NCI-H524 (cell line): ENCODE measurements around the gene APOD.

Source experiments
- DNase-seq, 2 experiments: peaks; one replicate each; lab custom pipeline; 2025; lab: John Stamatoyannopoulos, UW

APOD gene

GRCh38 chr3:195587406-195587805 lies 3.7 kb upstream of the APOD start:
- no peak for DNase-seq

DNA sequence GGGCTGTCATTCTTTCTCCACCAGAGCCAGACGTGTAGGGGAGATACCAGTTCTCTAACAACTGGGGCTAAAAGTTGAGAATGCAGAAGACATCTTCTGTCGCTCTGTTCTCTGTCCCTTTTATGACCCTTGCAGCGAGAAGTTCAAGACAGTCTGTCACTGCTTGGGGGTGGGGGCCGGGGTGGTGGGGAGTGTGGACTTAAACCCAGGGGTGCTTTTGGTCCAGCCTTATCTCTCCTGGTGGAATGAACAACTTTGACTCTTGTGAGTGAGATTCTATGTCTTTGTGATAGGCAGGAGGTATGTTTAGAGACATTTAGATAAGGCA lies 767 bp upstream of the APOD start:
- DNase-seq, result no peak

- no peak for DNase-seq
Measured at GRCh38 chr3:195582947-195583346, 793 bp downstream of the APOD start.

- DNase-seq, result no peak
Measured at GRCh38 chr3:195580744-195581443, 2.8 kb downstream of the APOD start.

DNA sequence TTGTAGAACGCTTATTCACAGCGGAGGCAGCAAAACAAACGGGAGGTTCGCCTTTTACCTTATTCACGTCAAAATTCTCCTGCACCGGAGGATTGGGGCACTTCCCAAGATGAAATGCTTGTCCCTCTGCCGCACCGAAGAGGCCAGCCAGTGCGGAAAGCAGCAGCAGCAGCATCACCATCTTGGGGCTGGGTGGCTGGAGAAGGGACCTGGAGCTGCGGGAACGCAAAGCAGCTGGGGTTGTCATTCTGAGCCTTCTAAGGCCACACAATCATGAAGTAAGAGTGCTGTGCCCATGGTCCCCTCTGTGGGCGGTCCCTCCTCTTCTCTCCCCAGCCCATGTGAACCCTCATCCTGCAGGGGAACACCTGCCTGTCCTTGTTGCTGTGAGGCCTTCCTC lies 4.5 kb downstream of the APOD start:
- no peak for DNase-seq

DNA sequence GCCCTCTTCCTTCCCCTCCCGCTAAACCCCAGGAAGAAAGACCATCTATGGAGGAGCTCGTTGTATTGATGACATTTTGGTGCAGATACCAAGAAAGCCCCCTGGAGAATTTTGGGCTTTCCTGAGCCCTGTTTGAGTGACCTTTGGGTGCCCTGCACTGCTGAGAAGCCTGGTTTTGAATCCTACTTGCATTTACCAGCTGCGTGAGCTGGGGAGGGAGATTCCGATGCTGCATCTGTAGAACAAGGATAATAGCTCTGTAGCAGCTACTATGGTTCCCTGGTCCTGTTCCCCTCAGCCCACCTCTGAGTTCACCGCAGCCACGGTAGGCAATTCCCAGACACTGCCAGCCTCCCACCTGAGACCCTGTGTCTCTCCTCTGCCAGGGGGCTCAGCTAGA lies 5.2 kb downstream of the APOD start:
- DNase-seq, result no peak

GRCh38 chr3:195577645-195578177 lies 6.0 kb downstream of the APOD start:
- DNase-seq, result no peak

GRCh38 chr3:195574497-195575304 lies 9.0 kb downstream of the APOD start:
- no peak for DNase-seq

DNA sequence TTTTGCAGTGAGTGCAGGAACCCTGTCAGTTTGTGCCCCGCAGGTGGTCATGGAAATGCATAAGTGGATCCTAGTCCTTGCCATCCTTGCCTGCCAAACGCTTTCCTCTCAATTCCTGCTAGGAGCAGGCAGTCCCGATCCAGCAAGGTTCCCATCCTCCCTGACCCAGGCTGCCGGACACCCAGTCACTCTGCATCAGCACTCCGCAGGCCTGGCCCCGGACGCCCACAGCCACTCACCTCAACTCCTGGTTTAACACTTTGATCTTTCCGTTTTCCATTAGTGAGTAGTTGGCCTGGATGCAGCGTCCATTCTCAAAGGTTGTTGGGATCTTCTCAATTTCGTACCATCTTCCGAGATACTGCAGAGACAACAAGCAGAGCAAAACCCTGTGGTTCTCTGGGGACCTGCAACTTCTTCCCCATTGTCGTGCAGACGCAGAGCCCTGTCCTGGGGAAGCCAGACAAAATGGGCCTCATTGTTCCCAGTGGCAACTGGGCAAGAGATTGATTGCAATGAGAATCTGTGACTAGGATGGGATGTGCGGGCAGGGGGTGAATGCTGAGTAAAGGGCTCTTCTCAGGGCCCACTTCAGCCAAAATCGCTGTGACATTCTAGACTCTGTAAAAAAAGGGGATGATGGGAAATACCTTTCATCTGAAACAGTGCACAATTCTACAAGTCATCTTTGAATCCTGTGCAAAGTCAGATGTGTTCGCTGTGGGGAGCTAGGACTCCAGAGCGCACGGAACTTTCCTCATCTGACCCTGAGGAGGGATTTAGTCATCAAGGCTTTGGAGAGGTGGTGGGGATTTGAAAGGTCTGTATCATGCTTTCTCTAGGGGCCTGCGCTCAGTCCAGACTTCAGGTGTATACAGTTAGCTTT lies 9.9 kb downstream of the APOD start:
- DNase-seq, result no peak

DNA sequence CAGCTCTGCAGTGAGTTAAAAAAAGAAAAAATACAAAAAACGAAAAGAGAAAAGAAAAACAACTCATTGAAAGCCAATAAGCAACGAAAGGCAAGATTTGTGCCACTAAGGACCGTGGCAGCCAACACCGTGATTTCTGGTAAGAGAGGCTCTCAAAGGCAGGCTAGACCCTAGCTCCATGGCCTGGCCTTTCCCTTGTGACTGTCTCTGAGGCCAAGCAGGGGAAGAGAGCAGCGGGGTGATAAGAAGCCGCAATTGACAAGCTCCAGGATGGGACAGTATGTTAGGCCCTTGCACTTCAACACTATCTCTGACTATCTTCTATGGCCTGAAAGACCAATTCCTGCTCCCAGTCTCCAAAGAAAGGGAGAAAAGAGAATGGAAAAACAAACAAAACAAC lies 12.4 kb downstream of the APOD start:
- no peak for DNase-seq

- no peak for DNase-seq
Measured at GRCh38 chr3:195570912-195571311, 12.8 kb downstream of the APOD start.

GRCh38 chr3:195570344-195570743 lies 13.4 kb downstream of the APOD start:
- DNase-seq, result no peak

DNA sequence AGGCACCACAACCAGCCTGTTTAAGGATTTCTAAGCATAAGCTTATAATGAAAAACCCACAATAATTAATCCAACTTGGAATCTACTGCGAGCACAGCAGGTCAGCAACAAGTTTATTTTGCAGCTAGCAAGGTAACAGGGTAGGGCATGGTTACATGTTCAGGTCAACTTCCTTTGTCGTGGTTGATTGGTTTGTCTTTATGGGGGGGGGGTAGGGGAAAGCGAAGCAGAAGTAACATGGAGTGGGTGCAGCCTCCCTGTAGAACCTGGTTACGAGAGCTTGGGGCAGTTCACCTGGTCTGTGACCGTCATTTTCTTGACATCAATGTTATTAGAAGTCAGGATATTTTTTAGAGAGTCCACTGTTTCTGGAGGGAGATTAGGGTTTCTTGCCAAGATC lies 15.1 kb downstream of the APOD start:
- no peak for DNase-seq

- DNase-seq, result no peak
Measured at GRCh38 chr3:195566797-195567196, 16.9 kb downstream of the APOD start.

DNA sequence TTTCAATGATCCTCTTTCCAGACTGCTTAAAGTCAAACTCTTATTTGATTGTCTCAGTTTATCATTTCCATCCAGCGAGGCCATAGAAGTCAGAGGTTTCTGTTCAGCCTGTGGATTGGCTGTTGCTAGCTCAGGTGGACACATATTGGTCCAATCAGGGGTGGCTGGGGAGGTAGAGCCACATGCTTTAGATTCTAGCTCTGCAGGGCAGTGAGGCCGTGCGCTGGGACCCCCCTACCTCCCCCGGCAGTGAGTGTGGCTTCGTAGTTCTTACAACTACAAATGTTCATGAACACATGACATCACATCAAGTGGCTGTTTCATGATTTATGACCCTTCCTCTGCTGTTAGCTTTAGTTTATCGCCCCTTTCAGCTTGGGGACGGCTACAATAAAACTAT lies 18.0 kb downstream of the APOD start:
- DNase-seq, result no peak

GRCh38 chr3:195563317-195563716 lies 20.4 kb downstream of the APOD start:
- DNase-seq, result no peak

- no peak for DNase-seq
Measured at GRCh38 chr3:195559723-195560409, 23.9 kb downstream of the APOD start.

- peak; percentile 44 to 86 for DNase-seq
Measured at GRCh38 chr3:195558602-195559001, 25.1 kb downstream of the APOD start.

- DNase-seq, result no peak
Measured at GRCh38 chr3:195557322-195557721, 26.4 kb downstream of the APOD start.

DNA sequence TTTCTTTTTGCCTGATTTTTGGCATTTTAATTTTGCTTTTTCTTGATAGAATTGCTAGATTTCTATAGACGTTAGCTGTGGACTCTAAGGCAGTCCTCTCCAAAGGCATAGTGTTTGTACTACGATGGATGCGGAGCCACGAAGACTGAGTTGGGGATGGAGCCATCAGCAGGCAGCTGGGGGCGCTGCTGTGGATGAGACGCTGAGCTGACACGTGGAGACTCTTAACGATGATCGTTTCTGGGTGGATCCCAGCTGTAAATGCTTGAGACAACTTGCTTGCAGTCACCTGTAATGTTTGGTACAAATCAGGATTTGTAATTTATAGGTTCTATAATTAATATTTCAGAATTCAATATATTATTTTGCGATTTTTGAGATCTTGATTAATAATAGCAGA lies 27.4 kb downstream of the APOD start:
- DNase-seq, result peak in 1 of 2 experiments; percentile 45

GRCh38 chr3:195555110-195555509 lies 28.6 kb downstream of the APOD start:
- DNase-seq, result no peak

- DNase-seq, result no peak
Measured at GRCh38 chr3:195554458-195554857, 29.3 kb downstream of the APOD start.
